Left lung (tissue), 10 donors: ENCODE measurements around the gene ABHD5. TPM values are rescaled to one million over a fixed set of nuclear protein-coding genes. Genes with fewer than 3 reads are reported as not detected.
A peak's percentile ranks its signal among the peaks of the same experiment; 100 is the strongest.

ENCODE experiments used
- ATAC-seq: fragments of 200-7000 bp; cut with Tn5 transposase; one replicate; pipeline ENCODE4 v1.9.1; 2020; ENCODE audit warnings: moderate library complexity
- DNase-seq, 4 donors: peaks; one replicate each; pipeline ENCODE4 v3.0.0-alpha.2; 2013 to 2020
- H3K27ac ChIP-seq, 2 donors: fragments of 200-600 bp; sonication (generic) in 1 of 2; one replicate each; pipeline versions ENCODE4 v1.5.0 to v1.8.0; 2020 to 2021
- H3K27me3 ChIP-seq, 2 donors: fragments of 200-600 bp; sonication (generic) in 1 of 2; one replicate each; pipeline versions ENCODE4 v1.5.0 to v1.8.0; 2020 to 2021
- H3K36me3 ChIP-seq, 2 donors: fragments of 200-600 bp; sonication (generic) in 1 of 2; one replicate each; pipeline versions ENCODE4 v1.5.0 to v1.8.0; 2020 to 2021
- H3K4me1 ChIP-seq, 2 donors: fragments of 200-600 bp; one replicate each; pipeline ENCODE4 v1.8.0; 2021
- H3K4me3 ChIP-seq, 2 donors: fragments of 200-600 bp; sonication (generic) in 1 of 2; one replicate each; pipeline versions ENCODE4 v1.5.0 to v1.8.0; 2020 to 2021; ENCODE audit warnings: mild to moderate bottlenecking in 1 of 2
- H3K9me3 ChIP-seq, 2 donors: fragments of 200-600 bp; sonication (generic) in 1 of 2; one replicate each; pipeline versions ENCODE4 v1.5.0 to v1.8.0; 2020 to 2021
- CTCF ChIP-seq, 2 donors: fragments of 200-600 bp; sonication (generic) in 1 of 2; IDR thresholded peaks; one replicate each; pipeline versions ENCODE4 v1.5.0 to v1.8.0; 2021; ENCODE audit warnings: antibody characterized with exemption in 2 of 2
- intact Hi-C, 2 donors: fragments of 100-400 bp; cut with DNase I; formaldehyde crosslinking; loops; one replicate each; pipeline versions ENCODE4 v1.11.2 to v1.14.2; 2022
- polyA plus RNA-seq, 6 donors: library from polyadenylated mRNA; unstranded; fragments of 120-200 nt; gene quantifications; one replicate each; pipeline ENCODE4 v1.2.1, GENCODE V29; 2013; ENCODE audit not compliant: insufficient read length in 6 of 6
- total RNA-seq, 2 donors: library from RNA; stranded (reverse); fragmentation: NEBNext Ultra II Directional; extraction: Animal tissue kit (Norgen Biotek cat#: 25700); gene quantifications; one replicate each; pipeline ENCODE4 v1.2.1, GENCODE V29; 2021
- donor health status: DM: no; HTN: yes; CAD: no.
- donor health status: DM: no; HTN: no; CAD: no.

Gene ABHD5
- total and polyA plus RNA-seq, 8 donors: 14.2 to 41.0 (median 17.2) TPM

- Histone ChIP-seq H3K27me3 (no peaks in the 10 kb centered on the region), H3K4me3 (no peak overlapping the region), H3K9me3 (no peaks in the 10 kb centered on the region), H3K36me3 (peaks cover 0 to 6% of the 10 kb centered on the region in 2 donors), H3K4me1 (peaks cover 0 to 46% of the 10 kb centered on the region in 2 donors), H3K27ac (peak overlapping the region; percentile 55 to 74)
- DNase-seq (no peak), ATAC-seq (no peak)
- intact Hi-C loops: no loop called here
- TF ChIP-seq CTCF (IDR thresholded peaks at IDR 0.05): no peak
These were observed 5.1 kb downstream of the ABHD5 start for GRCh38 chr3:43695863-43696262.

- Histone ChIP-seq H3K4me3 (no peak overlapping the region), H3K36me3 (peaks cover 0 to 10% of the 10 kb centered on the region in 2 donors), H3K27me3 (no peaks in the 10 kb centered on the region), H3K27ac (peak overlapping the region in 1 of 2 donors; percentile 74), H3K9me3 (no peaks in the 10 kb centered on the region), H3K4me1 (peaks cover 0 to 46% of the 10 kb centered on the region in 2 donors)
- TF ChIP-seq CTCF (IDR thresholded peaks at IDR 0.05): no peak
- no peak for ATAC-seq
- DNase-seq: no peak
- intact Hi-C loops: no loop called here
These were observed 5.7 kb downstream of the ABHD5 start for GRCh38 chr3:43696441-43696840.

DNA sequence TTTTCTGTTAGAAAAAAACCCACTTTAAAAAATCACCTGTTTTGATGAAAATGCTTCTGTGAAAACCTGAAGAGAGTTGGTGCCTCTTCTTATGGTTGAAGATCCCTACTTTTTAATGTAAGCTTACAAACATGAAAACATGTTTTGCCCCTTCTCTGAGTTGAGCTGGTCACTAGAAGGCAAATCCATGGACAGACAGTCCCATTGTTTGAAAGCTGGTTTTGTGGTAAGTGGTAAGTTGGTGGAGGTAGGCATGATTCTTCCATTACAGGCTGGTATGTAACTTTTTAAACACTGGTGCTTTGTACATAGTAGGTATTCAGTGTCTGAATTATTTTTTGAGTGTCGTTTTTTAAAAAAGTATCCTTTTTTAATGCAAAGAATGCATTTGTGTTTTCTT, 6.1 kb downstream of the ABHD5 start:
- Histone ChIP-seq H3K4me1 (peaks cover 0 to 46% of the 10 kb centered on the region in 2 donors), H3K4me3 (no peak overlapping the region), H3K27ac (peak overlapping the region in 1 of 2 donors; percentile 74), H3K36me3 (peaks cover 0 to 14% of the 10 kb centered on the region in 2 donors), H3K27me3 (no peaks in the 10 kb centered on the region), H3K9me3 (no peaks in the 10 kb centered on the region)
- intact Hi-C loops: no loop called here
- ATAC-seq: no peak
- DNase-seq: no peak
- no peak for TF ChIP-seq CTCF (IDR thresholded peaks at IDR 0.05)

- intact Hi-C loops: no loop called here
- DNase-seq (no peak), ATAC-seq (peak; percentile 17)
- TF ChIP-seq CTCF (IDR thresholded peaks at IDR 0.05): no peak
- H3K4me1 ChIP-seq: peaks cover 0 to 19% of the 10 kb centered on the region in 2 donors
- no peaks in the 10 kb centered on the region for H3K9me3 ChIP-seq
- H3K27ac ChIP-seq: no peak overlapping the region
- H3K36me3 ChIP-seq: peaks cover 0 to 37% of the 10 kb centered on the region in 2 donors
- no peak overlapping the region for H3K4me3 ChIP-seq
- no peaks in the 10 kb centered on the region for H3K27me3 ChIP-seq
These were observed 9.1 kb downstream of the ABHD5 start for GRCh38 chr3:43699864-43700263.

GRCh38 chr3:43704697-43705096, 14.0 kb downstream of the ABHD5 start:
- peaks cover 4 to 23% of the 10 kb centered on the region in 2 donors for H3K4me1 ChIP-seq
- H3K27ac ChIP-seq: no peak overlapping the region
- no peaks in the 10 kb centered on the region for H3K27me3 ChIP-seq
- H3K36me3 ChIP-seq: peaks cover 0 to 46% of the 10 kb centered on the region in 2 donors
- intact Hi-C loops: no loop called here
- DNase-seq (no peak), ATAC-seq (no peak)
- H3K4me3 ChIP-seq: no peak overlapping the region
- TF ChIP-seq CTCF (IDR thresholded peaks at IDR 0.05): no peak
- H3K9me3 ChIP-seq: no peaks in the 10 kb centered on the region
